Subcutaneous abdominal adipose tissue (tissue), 5 donors: Measurements from ENCODE around the gene AP1S1.

Source experiments
- H3K27ac ChIP-seq: one replicate; pipeline ENCODE4 v1.7.0; 2013; ENCODE audit warnings: low read depth, mild to moderate bottlenecking, inconsistent platforms, low read length, moderate library complexity
- H3K27me3 ChIP-seq, 5 donors: one replicate each; pipeline ENCODE4 v1.7.0; 2013; ENCODE audit warnings: low read length in 5 of 5, inconsistent platforms in 1 of 5; ENCODE audit not compliant: control insufficient read depth in 5 of 5, insufficient read depth in 4 of 5
- H3K36me3 ChIP-seq, 5 donors: one replicate each; pipeline ENCODE4 v1.7.0; 2013; ENCODE audit warnings: low read length in 5 of 5; ENCODE audit not compliant: control insufficient read depth in 5 of 5, insufficient read depth in 5 of 5
- H3K4me1 ChIP-seq, 5 donors: one replicate each; pipeline ENCODE4 v1.7.0; 2013; ENCODE audit warnings: low read length in 5 of 5, mild to moderate bottlenecking in 3 of 5, moderate library complexity in 1 of 5; ENCODE audit not compliant: control insufficient read depth in 5 of 5, insufficient read depth in 5 of 5
- H3K4me3 ChIP-seq, 5 donors: one replicate each; pipeline ENCODE4 v1.7.0; 2013; ENCODE audit warnings: low read length in 5 of 5, low read depth in 1 of 5
- H3K9ac ChIP-seq, 5 donors: one replicate each; pipeline ENCODE4 v1.7.0; 2013; ENCODE audit warnings: low read length in 5 of 5, mild to moderate bottlenecking in 4 of 5, moderate library complexity in 3 of 5
- H3K9me3 ChIP-seq, 5 donors: one replicate each; pipeline ENCODE4 v1.7.0; 2013; ENCODE audit warnings: low read length in 5 of 5; ENCODE audit not compliant: control insufficient read depth in 5 of 5
- donor health status: healthy.
- donor health status: healthy.
- donor health status: healthy.
- donor health status: healthy.
- donor health status: healthy.

The AP1S1 gene

DNA sequence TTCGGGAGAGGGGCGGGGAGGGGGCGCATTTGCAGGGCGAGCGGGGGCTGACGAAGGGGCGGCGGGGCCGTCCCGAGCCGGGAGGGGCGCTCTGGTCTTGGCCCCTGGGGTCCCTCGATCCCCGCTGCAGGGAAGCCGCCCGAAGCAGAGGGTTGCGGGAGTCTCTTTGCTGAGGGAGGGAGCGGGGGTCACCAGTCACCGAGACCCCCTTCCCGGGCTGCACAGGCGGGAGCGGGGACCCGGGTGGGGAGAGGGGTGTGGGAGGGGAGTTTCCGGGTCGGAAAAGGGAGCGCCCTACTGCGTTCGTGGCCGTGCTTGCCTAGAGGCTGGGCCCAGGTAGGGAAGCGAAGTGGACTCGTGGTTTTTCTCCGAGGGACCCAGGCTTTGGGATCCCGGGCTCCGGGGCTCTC lies 422 bp downstream of the AP1S1 start:
- Histone ChIP-seq H3K27me3 (peaks cover 0 to 5% (median 0%) of the 10 kb centered on the region in 5 donors), H3K27ac (no peak overlapping the region), H3K4me3 (peak overlapping the region; percentile 67 to 78 (median 72)), H3K4me1 (peaks cover 0 to 18% (median 11%) of the 10 kb centered on the region in 5 donors), H3K9me3 (no peaks in the 10 kb centered on the region), H3K36me3 (peaks cover 0 to 30% (median 23%) of the 10 kb centered on the region in 5 donors), H3K9ac (peak overlapping the region in 4 of 5 donors; percentile 48 to 84 (median 72))

DNA sequence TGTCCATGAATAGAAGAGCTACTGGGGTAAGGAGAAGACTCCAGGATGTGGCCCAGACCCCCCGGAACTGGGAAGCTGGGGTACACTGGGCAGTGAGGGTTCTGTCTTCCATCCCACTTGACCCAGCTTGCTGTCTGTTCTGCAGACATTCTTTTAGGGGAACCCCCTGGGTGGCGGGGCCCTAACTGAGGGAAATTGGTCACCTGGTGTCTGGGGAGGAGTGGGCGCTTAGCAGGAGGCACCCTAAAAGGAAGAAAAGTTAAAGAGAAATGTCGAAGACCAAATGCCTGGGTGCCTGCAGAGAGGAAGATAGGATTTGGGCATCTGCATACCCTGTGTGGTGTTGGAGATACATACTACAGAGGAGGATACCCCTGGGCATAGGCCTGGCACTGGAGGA lies 1.0 kb downstream of the AP1S1 start:
- peaks cover 0 to 8% (median 0%) of the 10 kb centered on the region in 5 donors for H3K27me3 ChIP-seq
- peaks cover 0 to 36% (median 29%) of the 10 kb centered on the region in 5 donors for H3K36me3 ChIP-seq
- H3K27ac ChIP-seq = no peak overlapping the region
- H3K9ac ChIP-seq = peak overlapping the region in 3 of 5 donors; percentile 48 to 84 (median 70)
- peaks cover 0 to 18% (median 11%) of the 10 kb centered on the region in 5 donors for H3K4me1 ChIP-seq
- no peaks in the 10 kb centered on the region for H3K9me3 ChIP-seq
- H3K4me3 ChIP-seq = peak overlapping the region; percentile 67 to 78 (median 72)

DNA sequence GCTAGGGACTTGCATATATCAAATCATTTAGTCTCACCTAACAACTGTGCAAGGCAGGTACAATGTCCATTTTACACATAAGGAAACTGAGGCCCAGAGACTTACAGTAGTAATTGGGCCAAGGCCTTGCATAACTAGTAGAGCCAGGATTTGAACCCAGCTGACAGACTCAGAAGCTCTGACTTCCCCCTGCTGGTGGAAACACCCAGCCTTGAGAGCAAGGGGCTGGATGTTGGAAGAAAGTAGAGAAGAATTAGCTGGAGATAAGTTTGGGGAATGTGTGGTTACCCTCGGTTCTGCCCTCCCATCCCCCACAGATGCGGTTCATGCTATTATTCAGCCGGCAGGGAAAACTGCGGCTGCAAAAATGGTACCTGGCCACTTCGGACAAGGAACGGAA lies 2.0 kb downstream of the AP1S1 start:
- Histone ChIP-seq H3K36me3 (peaks cover 0 to 42% (median 33%) of the 10 kb centered on the region in 5 donors), H3K4me1 (peaks cover 0 to 18% (median 11%) of the 10 kb centered on the region in 5 donors), H3K27ac (no peak overlapping the region), H3K9me3 (no peaks in the 10 kb centered on the region), H3K27me3 (peaks cover 0 to 9% (median 1%) of the 10 kb centered on the region in 5 donors), H3K9ac (no peak overlapping the region), H3K4me3 (no peak overlapping the region)

DNA sequence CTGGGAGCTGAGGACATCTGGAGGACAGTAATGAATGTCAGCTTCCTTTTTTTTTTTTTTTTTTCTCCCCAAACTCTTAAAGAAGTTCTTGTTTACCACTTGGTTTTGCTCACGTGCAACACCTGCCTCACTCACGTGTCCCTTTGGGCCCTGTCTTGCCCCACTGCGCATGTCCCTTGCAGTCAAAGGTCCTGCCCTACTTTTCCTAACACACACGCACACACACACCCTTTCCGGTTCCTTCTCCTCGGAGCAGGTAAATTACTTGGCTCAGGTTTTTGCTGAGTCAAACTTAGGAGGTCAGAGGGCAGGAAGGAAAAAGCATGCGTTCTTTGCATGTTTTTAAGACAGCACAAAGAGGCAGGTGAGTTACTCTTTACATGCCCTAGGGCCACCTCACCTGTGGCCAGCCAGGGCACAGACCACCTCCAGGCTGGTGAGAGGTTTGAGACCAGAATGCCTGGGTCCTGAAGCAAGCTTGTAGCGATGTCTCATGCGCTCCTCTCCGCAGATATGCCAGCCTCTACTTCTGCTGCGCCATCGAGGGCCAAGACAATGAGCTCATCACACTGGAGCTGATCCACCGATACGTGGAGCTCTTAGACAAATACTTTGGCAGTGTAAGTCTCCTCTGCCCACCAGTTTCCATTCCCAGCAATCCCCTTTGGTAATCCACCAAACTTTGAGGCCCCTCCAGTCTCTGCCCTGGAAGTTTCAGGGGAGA lies 2.8 kb downstream of the AP1S1 start:
- no peak overlapping the region for H3K27ac ChIP-seq
- H3K27me3 ChIP-seq = peaks cover 0 to 16% (median 9%) of the 10 kb centered on the region in 5 donors
- H3K4me1 ChIP-seq = peaks cover 0 to 18% (median 11%) of the 10 kb centered on the region in 5 donors
- peaks cover 0 to 42% (median 36%) of the 10 kb centered on the region in 5 donors for H3K36me3 ChIP-seq
- no peaks in the 10 kb centered on the region for H3K9me3 ChIP-seq
- H3K9ac ChIP-seq = no peak overlapping the region
- no peak overlapping the region for H3K4me3 ChIP-seq

DNA sequence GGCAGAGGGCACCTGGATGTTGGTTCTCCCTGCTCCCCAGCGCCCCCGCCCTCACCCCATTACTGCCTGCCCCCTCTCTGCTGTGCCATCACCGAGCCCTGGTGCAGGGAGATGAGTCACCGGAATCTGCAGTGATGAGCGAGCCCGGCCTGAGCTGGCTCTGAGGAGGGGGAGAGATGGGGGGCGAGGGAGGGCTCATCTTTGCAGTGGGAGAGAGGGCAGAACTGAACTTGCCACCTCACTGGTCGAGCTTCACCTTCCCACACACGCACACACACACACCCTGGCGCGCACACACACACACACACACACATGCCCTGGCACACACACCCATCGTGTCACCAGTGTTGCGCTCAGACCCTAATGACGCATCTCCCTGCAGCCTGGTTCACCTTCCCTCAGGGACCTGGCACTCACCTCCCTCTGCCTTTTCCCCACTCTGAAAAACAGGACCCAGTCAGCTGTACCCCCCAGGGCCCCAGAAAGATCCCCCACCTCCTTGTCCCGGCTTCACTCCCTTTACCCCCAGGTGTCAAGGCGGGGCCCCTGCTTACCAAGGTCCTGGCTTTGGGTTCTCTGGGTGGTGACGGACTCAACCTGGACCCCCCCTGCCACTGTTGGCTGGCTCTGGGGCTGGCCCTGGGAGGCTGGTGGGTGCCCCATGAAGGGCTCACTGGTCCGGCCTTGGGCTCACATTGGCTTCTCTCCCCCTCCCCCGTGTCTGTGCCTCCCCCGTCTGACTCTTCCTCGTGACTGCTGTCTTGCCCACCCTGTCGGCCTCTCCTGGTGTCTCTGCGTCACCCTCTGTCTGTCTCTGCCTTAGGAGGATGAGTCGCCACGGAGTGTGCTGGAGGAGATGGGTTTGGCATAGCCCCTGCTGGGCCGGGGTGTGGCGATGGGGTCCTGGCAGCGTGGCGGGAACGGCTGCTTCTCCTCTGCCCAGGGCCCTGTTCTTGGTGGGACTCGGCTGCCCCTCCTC lies 5.7 kb downstream of the AP1S1 start:
- Histone ChIP-seq H3K9ac (no peak overlapping the region), H3K4me3 (no peak overlapping the region), H3K9me3 (no peaks in the 10 kb centered on the region), H3K27ac (no peak overlapping the region), H3K27me3 (peaks cover 12 to 38% (median 26%) of the 10 kb centered on the region in 5 donors), H3K4me1 (peaks cover 0 to 35% (median 31%) of the 10 kb centered on the region in 5 donors), H3K36me3 (peaks cover 0 to 42% (median 36%) of the 10 kb centered on the region in 5 donors)

DNA sequence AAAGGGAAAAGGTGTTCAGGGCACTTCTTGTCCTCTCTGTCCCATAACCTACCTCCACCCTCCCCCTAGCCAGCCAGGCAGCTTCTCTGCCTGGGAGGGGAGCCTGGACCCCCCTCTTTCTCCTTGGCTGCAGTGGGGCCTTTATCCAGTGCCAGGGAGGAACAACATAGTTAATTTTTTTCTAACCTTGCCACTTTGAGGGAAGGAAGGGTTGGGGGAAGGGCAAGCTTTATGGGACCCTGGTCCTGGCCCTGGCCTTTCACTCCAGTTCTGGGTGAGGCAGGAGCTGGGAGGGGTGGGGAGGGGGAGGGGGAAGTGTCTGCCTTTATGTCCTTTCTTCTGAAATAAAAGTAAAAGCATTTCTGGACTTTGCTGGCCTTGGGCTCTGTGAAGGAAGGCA lies 6.6 kb downstream of the AP1S1 start:
- H3K4me3 ChIP-seq = no peak overlapping the region
- H3K36me3 ChIP-seq = peaks cover 0 to 42% (median 36%) of the 10 kb centered on the region in 5 donors
- peaks cover 19 to 44% (median 31%) of the 10 kb centered on the region in 5 donors for H3K27me3 ChIP-seq
- peaks cover 0 to 37% (median 34%) of the 10 kb centered on the region in 5 donors for H3K4me1 ChIP-seq
- no peak overlapping the region for H3K27ac ChIP-seq
- no peaks in the 10 kb centered on the region for H3K9me3 ChIP-seq
- no peak overlapping the region for H3K9ac ChIP-seq

DNA sequence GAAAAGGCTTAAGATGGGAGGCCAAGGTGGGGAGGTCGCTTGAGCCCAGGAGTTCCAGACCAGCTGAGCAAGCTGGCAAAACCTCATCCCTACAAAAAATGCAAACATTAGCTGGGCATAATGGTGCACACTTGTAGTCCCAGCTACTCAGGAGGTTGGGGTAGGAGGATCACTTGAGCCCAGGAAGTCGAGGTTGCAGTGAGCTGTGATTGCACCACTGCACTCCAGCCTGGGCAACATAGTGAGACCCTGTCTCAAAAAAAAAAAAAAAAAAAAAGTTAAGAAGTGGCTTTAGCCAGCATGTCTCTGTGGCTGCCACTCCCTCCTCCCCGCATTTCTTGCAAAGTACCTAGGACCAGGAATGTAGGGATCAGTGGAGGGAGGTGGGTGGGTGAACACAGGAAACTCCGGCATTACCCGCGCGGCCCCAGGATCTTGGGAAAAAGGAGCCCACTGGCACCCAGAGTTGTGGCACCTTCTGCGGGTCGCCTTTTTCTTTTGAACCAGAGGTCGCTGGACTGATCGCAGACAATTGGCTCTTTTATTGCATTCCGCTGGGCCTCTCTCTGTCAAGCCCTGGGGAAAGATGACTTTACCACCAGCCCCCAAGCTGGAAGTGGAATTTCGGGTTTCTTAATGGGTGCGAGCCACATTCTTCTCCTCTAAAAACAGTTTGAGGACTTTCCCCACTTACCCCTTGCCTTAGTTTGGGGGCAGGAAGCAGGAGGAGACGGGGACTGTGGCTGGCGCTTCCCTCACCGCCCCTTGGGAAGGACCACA lies 7.6 kb downstream of the AP1S1 start:
- Histone ChIP-seq H3K4me3 (no peak overlapping the region), H3K27ac (no peak overlapping the region), H3K4me1 (peaks cover 0 to 39% (median 36%) of the 10 kb centered on the region in 5 donors), H3K9me3 (no peaks in the 10 kb centered on the region), H3K9ac (no peak overlapping the region), H3K27me3 (peaks cover 24 to 49% (median 36%) of the 10 kb centered on the region in 5 donors), H3K36me3 (peaks cover 0 to 38% (median 32%) of the 10 kb centered on the region in 5 donors)

DNA sequence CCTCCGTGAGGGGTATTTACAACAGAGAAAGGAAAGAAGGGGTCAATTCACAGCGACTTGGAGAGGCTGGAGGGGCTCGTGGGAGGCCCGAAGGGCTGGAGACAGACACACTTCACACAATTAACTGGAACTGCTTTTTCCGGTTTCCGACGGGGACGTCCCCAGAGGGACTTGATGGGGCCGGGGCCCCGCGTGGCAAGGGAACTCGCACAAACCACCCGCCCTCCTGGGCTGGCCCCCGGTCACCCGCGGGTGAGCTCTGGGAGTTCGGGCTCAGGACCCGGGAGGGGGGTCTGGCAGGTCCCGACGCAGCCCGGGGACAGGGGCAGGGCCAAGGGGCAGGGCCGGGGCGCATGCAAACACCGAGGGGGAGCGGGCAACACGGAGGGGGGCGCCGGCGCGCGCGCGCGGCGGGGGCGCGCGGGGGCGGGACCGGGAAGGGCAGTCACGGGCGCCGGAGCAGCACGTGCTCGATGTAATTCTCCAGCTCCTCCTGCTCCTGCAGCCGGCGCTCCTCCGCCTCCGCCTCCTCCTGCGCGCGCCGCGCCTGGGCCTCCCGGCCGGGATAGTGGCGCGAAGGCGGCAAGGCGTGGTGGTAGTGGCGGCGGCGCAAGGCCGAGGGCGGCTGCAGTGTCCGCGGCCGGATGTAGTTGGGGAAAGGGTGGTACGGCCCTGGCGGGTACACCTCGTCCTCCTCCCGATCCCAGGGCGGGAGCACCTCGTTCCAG lies 8.4 kb downstream of the AP1S1 start:
- Histone ChIP-seq H3K9me3 (no peaks in the 10 kb centered on the region), H3K4me1 (peaks cover 0 to 39% (median 36%) of the 10 kb centered on the region in 5 donors), H3K27ac (no peak overlapping the region), H3K4me3 (peak overlapping the region in 3 of 5 donors; percentile 37 to 55 (median 44)), H3K36me3 (peaks cover 0 to 30% (median 26%) of the 10 kb centered on the region in 5 donors), H3K27me3 (peaks cover 32 to 57% (median 45%) of the 10 kb centered on the region in 5 donors), H3K9ac (no peak overlapping the region)
